Caco-2 (cell line): ENCODE measurements around the gene RNF19B. TPM values are rescaled to one million over a fixed set of nuclear protein-coding genes. Genes with fewer than 3 reads are reported as not detected.

Source experiments
- BruUV-seq: library from RNA; stranded (reverse); fragments of 400-500 nt; replicated peaks from 2 replicates; lab custom pipeline; 2021; lab: Mats Ljungman, UMichigan
- CTCF ChIA-PET: fragments of 300-600 bp; sonication (Branson Sonifier 250); formaldehyde crosslinking; loops from one replicate; lab custom pipeline; 2022; ENCODE audit warnings: antibody characterized with exemption; lab: Charles Lee
- POLR2A ChIA-PET: fragments of 300-600 bp; sonication (Branson Sonifier 250); formaldehyde crosslinking; loops from one replicate; lab custom pipeline; 2022; ENCODE audit warnings: antibody characterized with exemption; lab: Charles Lee
- DNase-seq, 2 experiments: peaks; one replicate each; pipeline versions ENCODE4 v3.0.0 to v3.0.0-alpha.2; 2020 to 2022
- H3K27me3 ChIP-seq: replicated peaks from 2 replicates; pipeline ENCODE4 v1.6.0; 2011; ENCODE audit warnings: low read length; ENCODE audit not compliant: control insufficient read depth, insufficient read depth
- H3K36me3 ChIP-seq: 2 replicates; pipeline ENCODE4 v1.5.1; 2011; ENCODE audit warnings: low read length; ENCODE audit not compliant: control insufficient read depth, insufficient read depth
- H3K4me1 ChIP-seq: fragments of 250-450 bp; sonication (Bioruptor Pico); 2 replicates; pipeline ENCODE4 v1.5.1; 2020; ENCODE audit warnings: mild to moderate bottlenecking
- H3K4me3 ChIP-seq: 2 replicates; pipeline ENCODE4 v1.5.1; 2011; ENCODE audit warnings: low read depth, mild to moderate bottlenecking, control low read depth, low read length
- H3K9me3 ChIP-seq: fragments of 250-450 bp; sonication (Bioruptor Pico); 2 replicates; pipeline ENCODE4 v1.5.1; 2020; ENCODE audit warnings: mild to moderate bottlenecking, moderate library complexity
- H3K27ac Mint-ChIP-seq: one replicate; pipeline ENCODE4 v1.8.0; 2022; ENCODE audit warnings: mixed read lengths; ENCODE audit not compliant: unreplicated experiment
- H3K27me3 Mint-ChIP-seq: one replicate; pipeline ENCODE4 v1.8.0; 2022; ENCODE audit warnings: mixed read lengths; ENCODE audit not compliant: insufficient read depth, unreplicated experiment
- H3K36me3 Mint-ChIP-seq: one replicate; pipeline ENCODE4 v1.8.0; 2022; ENCODE audit warnings: mild to moderate bottlenecking, mixed read lengths; ENCODE audit not compliant: insufficient read depth, unreplicated experiment
- H3K4me1 Mint-ChIP-seq: one replicate; pipeline ENCODE4 v1.8.0; 2022; ENCODE audit warnings: low read depth, mixed read lengths; ENCODE audit not compliant: unreplicated experiment
- H3K4me3 Mint-ChIP-seq: one replicate; pipeline ENCODE4 v1.8.0; 2022; ENCODE audit warnings: mild to moderate bottlenecking, moderate library complexity, mixed read lengths; ENCODE audit not compliant: unreplicated experiment
- H3K9me3 Mint-ChIP-seq: one replicate; pipeline ENCODE4 v1.8.0; 2022; ENCODE audit warnings: mixed read lengths; ENCODE audit not compliant: unreplicated experiment
- CTCF ChIP-seq, 2 experiments: fragments of 200-600 bp in 1 of 2; IDR thresholded peaks; 1 replicate in 1 of 2; 2 replicates in 1 of 2; pipeline versions ENCODE4 v1.5.1 to v1.8.0; 2011 to 2022; ENCODE audit warnings: antibody characterized with exemption in 1 of 2, control low read depth in 1 of 2, inconsistent platforms in 1 of 2, low read depth in 1 of 2, low read length in 1 of 2, mild to moderate bottlenecking in 1 of 2, moderate library complexity in 1 of 2; ENCODE audit not compliant: insufficient read depth in 1 of 2, severe bottlenecking in 1 of 2, unreplicated experiment in 1 of 2
- intact Hi-C: fragments of 100-400 bp; cut with micrococcal nuclease; formaldehyde crosslinking; loops from one replicate; pipeline ENCODE4 v1.10.0; 2022; ENCODE audit not compliant: unreplicated experiment
- total RNA-seq: library from RNA; stranded (reverse); gene quantifications from 2 replicates; pipeline ENCODE4 v1.2.3, GENCODE V29; 2022

Gene RNF19B
- total RNA-seq, 1 experiment from 2014 or later, result 14.5 TPM

DNA sequence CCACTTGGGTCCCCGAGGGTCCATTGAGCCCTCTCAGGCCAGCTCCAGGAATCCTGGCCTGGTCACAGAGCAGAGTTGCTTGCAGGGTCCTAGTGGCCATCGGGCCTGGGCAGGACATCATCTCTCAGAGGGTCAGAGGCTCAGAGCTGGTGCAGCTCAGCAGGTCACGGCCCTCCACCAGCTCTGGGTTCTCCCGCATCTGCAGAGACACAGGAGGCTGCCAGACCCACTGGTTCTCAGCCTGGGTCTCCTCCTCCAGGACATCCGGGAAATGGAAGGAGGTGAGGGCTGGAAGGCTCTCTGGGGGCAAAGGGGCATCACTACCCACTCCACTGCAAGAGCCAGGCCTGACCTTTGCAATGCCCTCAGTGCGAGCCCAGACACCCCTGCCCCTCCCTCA lies 69.9 kb downstream of the RNF19B start:
- Mint-ChIP-seq H3K36me3 (peaks cover 6% of the 10 kb centered on the region), H3K4me1 (peaks cover 8% of the 10 kb centered on the region), H3K4me3 (no peak overlapping the region), H3K27me3 (no peaks in the 10 kb centered on the region), H3K27ac (no peak overlapping the region), H3K9me3 (no peaks in the 10 kb centered on the region)
- no peak for TF ChIP-seq CTCF (IDR thresholded peaks at IDR 0.05; ENCODE audit: insufficient read depth in 1 of 2, low read depth in 1 of 2, low read length in 1 of 2, severe bottlenecking in 1 of 2, unreplicated experiment in 1 of 2)
- CTCF ChIA-PET, result no interaction called here
- Histone ChIP-seq H3K4me3 (no peak overlapping the region), H3K27me3 (no peaks in the 10 kb centered on the region), H3K4me1 (no peaks in the 10 kb centered on the region), H3K9me3 (no peaks in the 10 kb centered on the region), H3K36me3 (no peaks in the 10 kb centered on the region)
- no TSS peak for BruUV-seq
- intact Hi-C loops, result no loop called here
- DNase-seq, result no peak
- POLR2A ChIA-PET, result no interaction called here

- no peaks in the 10 kb centered on the region for H3K36me3 ChIP-seq
- intact Hi-C loops, result no loop called here
- peaks cover 8% of the 10 kb centered on the region for H3K4me1 Mint-ChIP-seq
- H3K27me3 ChIP-seq, result no peaks in the 10 kb centered on the region
- no peaks in the 10 kb centered on the region for H3K4me1 ChIP-seq
- POLR2A ChIA-PET, result no interaction called here
- TF ChIP-seq CTCF (IDR thresholded peaks at IDR 0.05; ENCODE audit: insufficient read depth in 1 of 2, low read depth in 1 of 2, low read length in 1 of 2, severe bottlenecking in 1 of 2, unreplicated experiment in 1 of 2), result no peak
- no TSS peak for BruUV-seq
- CTCF ChIA-PET, result no interaction called here
- H3K9me3 ChIP-seq, result no peaks in the 10 kb centered on the region
- H3K4me3 Mint-ChIP-seq, result peak overlapping the region; percentile 73
- no peak for DNase-seq
- no peaks in the 10 kb centered on the region for H3K9me3 Mint-ChIP-seq
- no peak overlapping the region for H3K27ac Mint-ChIP-seq
- H3K4me3 ChIP-seq, result no peak overlapping the region
- H3K27me3 Mint-ChIP-seq, result no peaks in the 10 kb centered on the region
- peaks cover 6% of the 10 kb centered on the region for H3K36me3 Mint-ChIP-seq
Observed at GRCh38 chr1:32894019-32894600, 70.5 kb downstream of the RNF19B start.

- no TSS peak for BruUV-seq
- no peak overlapping the region for H3K27ac Mint-ChIP-seq
- Histone ChIP-seq H3K36me3 (no peaks in the 10 kb centered on the region), H3K9me3 (no peaks in the 10 kb centered on the region), H3K4me1 (no peaks in the 10 kb centered on the region), H3K4me3 (peak overlapping the region; percentile 35), H3K27me3 (no peaks in the 10 kb centered on the region)
- no peaks in the 10 kb centered on the region for H3K9me3 Mint-ChIP-seq
- peak in 1 of 2 experiments; percentile 37 for TF ChIP-seq CTCF (IDR thresholded peaks at IDR 0.05; ENCODE audit: insufficient read depth in 1 of 2, low read depth in 1 of 2, low read length in 1 of 2, severe bottlenecking in 1 of 2, unreplicated experiment in 1 of 2)
- H3K4me3 Mint-ChIP-seq, result peak overlapping the region; percentile 73
- intact Hi-C loops, result no loop called here
- H3K4me1 Mint-ChIP-seq, result peaks cover 8% of the 10 kb centered on the region
- H3K36me3 Mint-ChIP-seq, result peaks cover 6% of the 10 kb centered on the region
- ChIA-PET POLR2A (interaction anchor here (0.5 kb wide), 1 partner anchor 77 kb away, joined by 3 read pairs; no protein-coding TSS in a partner anchor), CTCF (interaction anchor here (0.8 to 1.0 kb wide), 2 partner anchors 14 to 32 kb away, joined by 3 read pairs; no protein-coding TSS in a partner anchor)
- H3K27me3 Mint-ChIP-seq, result no peaks in the 10 kb centered on the region
- DNase-seq, result peak in 1 of 2 experiments; percentile 36
Observed at GRCh38 chr1:32893198-32894018, 71.2 kb downstream of the RNF19B start.
